SK-N-SH treated with all-trans-retinoic acid at 6 μM for 48 hours (cell line): Measurements from ENCODE around the gene DENND6A.

Experiments
- ATAC-seq: fragments of 200-7000 bp; cut with Tn5 transposase; 3 replicates; pipeline ENCODE4 v1.9.1; 2020; ENCODE audit warnings: mild to moderate bottlenecking, moderate library complexity
- ARNTL ChIP-seq: fragments of 450-650 bp; formaldehyde crosslinking; IDR thresholded peaks from 2 replicates; pipeline ENCODE4 v1.5.0; 2020; ENCODE audit warnings: low read depth, mild to moderate bottlenecking, moderate library complexity, borderline replicate concordance
- BACH2 ChIP-seq: fragments of 250-450 bp; sonication (Bioruptor Pico); IDR thresholded peaks from 2 replicates; pipeline ENCODE4 v1.9.0; 2021; ENCODE audit warnings: mild to moderate bottlenecking, borderline replicate concordance
- CREB5 ChIP-seq: fragments of 250-450 bp; sonication (Bioruptor Pico); IDR thresholded peaks from 2 replicates; pipeline ENCODE4 v1.5.1; 2020; ENCODE audit warnings: low read depth, mild to moderate bottlenecking, moderate library complexity
- CSDC2 ChIP-seq: fragments of 250-450 bp; sonication (Bioruptor Pico); IDR thresholded peaks from 2 replicates; pipeline ENCODE4 v1.5.0; 2020; ENCODE audit warnings: mild to moderate bottlenecking, moderate library complexity
- CSRNP3 ChIP-seq: fragments of 250-450 bp; sonication (Bioruptor Pico); IDR thresholded peaks from 2 replicates; pipeline ENCODE4 v1.5.1; 2021; ENCODE audit warnings: mild to moderate bottlenecking, moderate library complexity
- ESRRG ChIP-seq: fragments of 250-450 bp; sonication (Bioruptor Pico); IDR thresholded peaks from 2 replicates; pipeline ENCODE4 v1.6.1; 2021; ENCODE audit warnings: mild to moderate bottlenecking
- GLIS3 ChIP-seq: fragments of 250-450 bp; sonication (Bioruptor Pico); IDR thresholded peaks from 2 replicates; pipeline ENCODE4 v1.5.0; 2020; ENCODE audit warnings: mild to moderate bottlenecking, moderate library complexity
- ISL1 ChIP-seq: fragments of 250-450 bp; sonication (Bioruptor Pico); IDR thresholded peaks from 2 replicates; pipeline ENCODE4 v2.1.2; 2022; ENCODE audit warnings: mild to moderate bottlenecking, moderate library complexity
- OSR1 ChIP-seq: fragments of 250-450 bp; sonication (Bioruptor Pico); IDR thresholded peaks from 2 replicates; pipeline ENCODE4 v1.8.0; 2022; ENCODE audit warnings: moderate library complexity, mild to moderate bottlenecking, inconsistent platforms
- PATZ1 ChIP-seq: fragments of 250-450 bp; sonication (Bioruptor Pico); IDR thresholded peaks from 2 replicates; pipeline ENCODE4 v1.8.0; 2020; ENCODE audit warnings: mild to moderate bottlenecking, moderate library complexity, borderline replicate concordance
- POU6F1 ChIP-seq: fragments of 250-450 bp; sonication (Bioruptor Pico); IDR thresholded peaks from 2 replicates; pipeline ENCODE4 v1.8.0; 2021; ENCODE audit warnings: low read depth, mild to moderate bottlenecking, moderate library complexity, borderline replicate concordance
- RARB ChIP-seq: fragments of 250-450 bp; sonication (Bioruptor Pico); IDR thresholded peaks from 2 replicates; pipeline ENCODE4 v1.8.0; 2021; ENCODE audit warnings: mild to moderate bottlenecking, moderate library complexity
- SNAI2 ChIP-seq: fragments of 250-450 bp; sonication (Bioruptor Pico); IDR thresholded peaks from 2 replicates; pipeline ENCODE4 v1.5.0; 2020; ENCODE audit warnings: mild to moderate bottlenecking, moderate library complexity
- TCF4 ChIP-seq: fragments of 250-450 bp; sonication (Bioruptor Pico); IDR thresholded peaks from 2 replicates; pipeline ENCODE4 v1.8.0; 2021; ENCODE audit warnings: mild to moderate bottlenecking, moderate library complexity, borderline replicate concordance
- TOX ChIP-seq: fragments of 250-450 bp; sonication (Bioruptor Pico); IDR thresholded peaks from 2 replicates; pipeline ENCODE4 v1.8.0; 2021; ENCODE audit warnings: mild to moderate bottlenecking, moderate library complexity, borderline replicate concordance
- TSHZ2 ChIP-seq: fragments of 250-450 bp; sonication (Bioruptor Pico); IDR thresholded peaks from 2 replicates; pipeline ENCODE4 v1.5.0; 2020; ENCODE audit warnings: mild to moderate bottlenecking, moderate library complexity
- ZC3H10 ChIP-seq: fragments of 250-450 bp; sonication (Bioruptor Pico); IDR thresholded peaks from 2 replicates; pipeline ENCODE4 v1.5.1; 2021; ENCODE audit warnings: mild to moderate bottlenecking, moderate library complexity
- ZFP3 ChIP-seq: fragments of 250-450 bp; sonication (Bioruptor Pico); IDR thresholded peaks from 2 replicates; pipeline ENCODE4 v1.5.0; 2020; ENCODE audit warnings: mild to moderate bottlenecking, moderate library complexity
- ZFP30 ChIP-seq: fragments of 450-650 bp; formaldehyde crosslinking; IDR thresholded peaks from 2 replicates; pipeline ENCODE4 v1.5.0; 2022; ENCODE audit warnings: mild to moderate bottlenecking, moderate library complexity
- ZNF565 ChIP-seq: fragments of 450-650 bp; formaldehyde crosslinking; conservative IDR thresholded peaks from 2 replicates; pipeline ENCODE4 v1.5.0; 2020; ENCODE audit warnings: low read depth, mild to moderate bottlenecking, moderate library complexity
- ZNF70 ChIP-seq: fragments of 450-650 bp; formaldehyde crosslinking; IDR thresholded peaks from 2 replicates; pipeline ENCODE4 v1.5.0; 2020; ENCODE audit warnings: mild to moderate bottlenecking, moderate library complexity

The DENND6A gene

GRCh38 chr3:57709559-57709958 is 16.7 kb upstream of the DENND6A start:
- no peak for TF ChIP-seq ZFP3 (CRISPR knock-in tag)
- no peak for TF ChIP-seq CSRNP3 (CRISPR knock-in tag)
- TF ChIP-seq ARNTL (CRISPR knock-in tag): no peak
- no peak for TF ChIP-seq TOX (CRISPR knock-in tag)
- TF ChIP-seq ZNF70 (CRISPR knock-in tag): no peak
- TF ChIP-seq CSDC2 (CRISPR knock-in tag): no peak
- TF ChIP-seq TSHZ2 (CRISPR knock-in tag): no peak
- TF ChIP-seq ZNF565 (CRISPR knock-in tag): no peak
- TF ChIP-seq OSR1: no peak
- no peak for TF ChIP-seq ZFP30
- TF ChIP-seq POU6F1 (CRISPR knock-in tag): no peak
- no peak for TF ChIP-seq GLIS3 (CRISPR knock-in tag)
- TF ChIP-seq TCF4 (CRISPR knock-in tag): no peak
- no peak; the same call in 2 of the 3 replicates for ATAC-seq

- TF ChIP-seq CSRNP3 (CRISPR knock-in tag) (no peak), ISL1 (CRISPR knock-in tag) (no peak), OSR1 (no peak), ARNTL (CRISPR knock-in tag) (no peak), PATZ1 (no peak), TCF4 (CRISPR knock-in tag) (no peak), CSDC2 (CRISPR knock-in tag) (no peak), RARB (CRISPR knock-in tag) (no peak), ZFP3 (CRISPR knock-in tag) (no peak), CREB5 (CRISPR knock-in tag) (no peak), BACH2 (no peak), ZC3H10 (CRISPR knock-in tag) (no peak), SNAI2 (CRISPR knock-in tag) (no peak), ZNF565 (CRISPR knock-in tag) (no peak), TOX (CRISPR knock-in tag) (no peak), ZFP30 (no peak), ESRRG (CRISPR knock-in tag) (no peak), ZNF70 (CRISPR knock-in tag) (no peak), POU6F1 (CRISPR knock-in tag) (no peak)
- TF ChIP-seq, all 23 proteins: peak for 0
- ATAC-seq: no peak; the same call in 2 of the 3 replicates
These were observed 16.2 kb upstream of the DENND6A start for GRCh38 chr3:57709031-57709430.
